ENCODE results near the gene ACADS.

Gene ACADS

DNA sequence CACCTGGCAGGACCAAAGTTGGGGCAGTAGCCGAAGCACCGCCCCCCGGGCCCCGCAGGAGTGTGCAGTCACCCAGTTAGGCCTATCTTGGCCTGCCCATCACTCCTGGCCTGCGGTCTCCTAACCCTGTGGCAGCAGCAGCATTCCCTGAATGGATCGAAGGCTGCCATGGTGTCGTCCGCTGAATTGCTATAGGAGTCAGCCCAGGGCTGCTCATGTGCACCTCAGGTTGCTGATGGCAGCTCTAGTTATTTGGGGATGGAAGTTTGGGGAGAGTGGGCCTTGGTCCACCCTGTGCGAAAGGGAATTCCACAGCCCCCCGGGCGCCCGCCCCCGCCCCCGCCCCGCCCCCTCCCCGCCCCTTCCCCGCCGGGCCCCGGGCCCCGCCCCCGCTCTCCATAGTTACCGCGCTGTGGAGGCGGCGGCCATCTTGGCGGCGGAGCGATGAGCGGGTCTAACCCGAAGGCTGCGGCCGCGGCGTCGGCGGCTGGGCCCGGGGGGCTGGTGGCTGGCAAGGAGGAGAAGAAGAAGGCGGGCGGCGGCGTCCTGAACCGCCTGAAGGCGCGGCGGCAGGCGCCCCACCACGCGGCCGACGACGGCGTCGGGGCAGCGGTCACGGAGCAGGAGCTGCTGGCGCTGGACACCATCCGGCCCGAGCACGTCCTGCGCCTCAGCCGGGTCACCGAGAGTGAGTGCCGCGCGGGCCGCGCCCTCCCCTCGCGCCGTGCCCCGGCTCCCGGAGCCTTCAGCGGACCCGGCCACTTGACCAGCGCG, 15.4 kb upstream of the ACADS start, which contains the start of gene UNC119B:
Gene UNC119B, plus strand, starts transcription at position 428 of the 774 bp plus-strand sequence. Its CDS starts 17 bp downstream, at position 445.
- peak; percentile 83 for DNase-seq
- Mint-ChIP-seq H3K9me3 (no peaks in the 10 kb centered on the region), H3K4me3 (peak within 1 kb of the TSS; percentile 83), H3K4me1 (peaks cover 42% of the 10 kb centered on the region), H3K27ac (peak within 1 kb of the TSS; percentile 75), H3K27me3 (no peaks in the 10 kb centered on the region), H3K36me3 (peaks cover 17% of the 10 kb centered on the region)
- CTCF ChIA-PET: interaction anchor here (0.9 to 5.5 kb wide), 7 partner anchors 10 to 128 kb away, joined by 3 to 50 read pairs (median 6); partner anchors contain the start of gene POP5

DNA sequence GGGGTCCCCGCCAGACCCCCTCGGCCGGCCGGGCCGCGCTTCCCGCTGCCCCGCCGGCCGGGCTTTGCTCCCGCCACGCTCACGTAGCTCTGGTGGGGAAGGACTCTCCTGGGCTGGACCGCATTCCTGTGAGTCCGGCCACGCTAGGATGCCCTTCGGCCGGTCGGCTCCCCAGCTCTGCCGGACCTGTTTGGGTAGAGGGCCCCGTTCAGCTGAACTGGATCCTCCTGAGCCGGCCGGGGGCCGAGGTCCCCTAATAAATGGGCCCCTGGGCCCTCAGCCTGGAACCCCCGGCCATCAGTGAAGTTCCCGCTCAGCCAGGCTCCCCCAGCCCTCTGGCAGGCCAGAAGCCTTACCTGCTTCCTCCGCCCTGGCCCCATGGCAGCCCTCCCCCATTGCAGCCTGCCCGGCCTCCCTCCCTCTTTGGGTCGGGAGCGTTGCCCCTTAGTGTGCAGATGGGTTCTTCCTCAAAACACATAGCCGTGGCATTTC, 14.8 kb upstream of the ACADS start:
- DNase-seq: peak; percentile 50

DNA sequence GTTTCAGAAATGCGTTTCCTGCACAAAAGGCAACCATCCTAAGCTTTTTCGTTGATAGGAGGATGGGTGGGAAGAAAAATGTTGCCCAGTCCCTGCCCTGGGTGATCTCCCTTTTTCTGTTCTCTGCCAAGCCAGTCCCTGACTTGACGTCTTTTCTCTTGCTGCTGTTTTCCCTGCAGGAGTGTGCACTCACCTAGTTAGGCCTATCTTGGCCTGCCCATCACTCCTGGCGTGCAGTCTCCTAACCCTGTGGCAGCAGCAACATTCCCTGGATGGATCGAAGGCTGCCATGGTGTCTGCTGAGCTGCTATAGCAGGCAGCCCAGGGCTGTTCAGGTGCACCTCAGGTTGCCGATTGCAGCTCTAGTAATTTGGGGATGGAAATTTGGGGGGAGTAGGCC, 14.2 kb upstream of the ACADS start:
- CTCF ChIA-PET: interaction anchor here (1.0 to 5.5 kb wide), 9 partner anchors 9 to 260 kb away, joined by 3 to 50 read pairs (median 4); partner anchors contain the start of gene POP5
- Mint-ChIP-seq H3K9me3 (no peaks in the 10 kb centered on the region), H3K27ac (peak overlapping the region; percentile 75), H3K4me1 (peaks cover 42% of the 10 kb centered on the region), H3K4me3 (peak overlapping the region; percentile 83), H3K27me3 (no peaks in the 10 kb centered on the region), H3K36me3 (peaks cover 21% of the 10 kb centered on the region)
- DNase-seq: no peak

More for the DNA sequence above, 14.8 kb upstream of the ACADS start:
- peak overlapping the region; percentile 83 for H3K4me3 Mint-ChIP-seq
- peaks cover 19% of the 10 kb centered on the region for H3K36me3 Mint-ChIP-seq
- H3K4me1 Mint-ChIP-seq: peaks cover 42% of the 10 kb centered on the region
- peak overlapping the region; percentile 75 for H3K27ac Mint-ChIP-seq
- no peaks in the 10 kb centered on the region for H3K9me3 Mint-ChIP-seq
- no peaks in the 10 kb centered on the region for H3K27me3 Mint-ChIP-seq
- CTCF ChIA-PET: interaction anchor here (1.1 to 5.5 kb wide), 8 partner anchors 10 to 261 kb away, joined by 3 to 50 read pairs (median 4); partner anchors contain the start of gene POP5

DNA sequence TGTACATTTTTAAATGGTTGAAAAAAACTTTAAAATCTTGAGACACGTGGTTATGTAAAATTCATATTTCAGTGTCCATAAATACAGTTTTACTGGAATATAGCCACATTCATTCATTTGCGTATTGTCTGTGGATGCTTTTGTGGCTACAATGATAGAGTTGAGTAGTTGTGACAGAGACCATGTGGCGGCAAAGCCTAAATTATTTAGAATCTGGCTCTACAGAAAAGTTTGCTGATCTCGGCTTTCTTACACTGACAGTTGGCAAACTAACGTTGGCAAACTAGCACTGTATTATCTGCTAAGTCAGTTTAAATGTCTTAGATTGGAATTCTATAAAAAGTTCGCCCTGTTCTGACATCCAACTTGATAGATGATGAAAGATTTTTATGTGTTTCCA, 13.0 kb upstream of the ACADS start:
- Mint-ChIP-seq H3K4me1 (peaks cover 42% of the 10 kb centered on the region), H3K4me3 (no peak overlapping the region), H3K9me3 (no peaks in the 10 kb centered on the region), H3K27ac (no peak overlapping the region), H3K36me3 (peaks cover 30% of the 10 kb centered on the region), H3K27me3 (no peaks in the 10 kb centered on the region)
- no peak for DNase-seq
- CTCF ChIA-PET: interaction anchor here (2.7 to 5.5 kb wide), 2 partner anchors 8 to 64 kb away, joined by 9 to 50 read pairs; no protein-coding TSS in a partner anchor

DNA sequence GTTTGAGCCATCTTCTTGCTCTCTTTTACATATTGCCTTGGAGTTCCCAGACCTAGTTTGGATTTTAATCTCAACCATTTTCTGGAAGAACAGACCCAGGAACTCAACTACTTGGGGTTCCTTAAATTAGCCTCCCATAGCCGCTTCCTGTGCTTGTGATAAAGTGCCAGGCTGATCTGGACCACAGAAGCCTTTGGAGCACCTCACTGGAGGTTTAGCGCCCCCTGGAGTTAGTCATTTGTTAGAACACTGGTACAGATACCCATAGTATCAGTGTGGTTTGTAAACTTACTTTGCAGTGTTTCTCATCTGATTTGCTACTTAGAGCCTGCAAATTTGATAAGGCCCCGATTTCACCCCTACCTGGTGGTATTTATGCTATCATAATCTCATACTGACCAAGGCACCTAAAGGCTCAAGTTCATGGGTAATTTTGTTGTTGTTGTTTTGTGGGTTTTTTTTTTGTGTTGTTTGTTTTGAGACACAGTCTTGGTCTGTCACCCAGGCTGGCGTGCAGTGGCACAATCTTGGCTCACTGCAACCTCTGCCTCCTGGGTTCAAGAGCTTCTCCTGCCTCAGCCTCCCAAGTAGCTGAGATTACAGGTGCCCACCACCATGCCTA, 11.7 kb upstream of the ACADS start:
- no peaks in the 10 kb centered on the region for H3K27me3 Mint-ChIP-seq
- H3K9me3 Mint-ChIP-seq: no peaks in the 10 kb centered on the region
- no peak overlapping the region for H3K27ac Mint-ChIP-seq
- no peak overlapping the region for H3K4me3 Mint-ChIP-seq
- peaks cover 51% of the 10 kb centered on the region for H3K4me1 Mint-ChIP-seq
- H3K36me3 Mint-ChIP-seq: peaks cover 37% of the 10 kb centered on the region
- CTCF ChIA-PET: interaction anchor here (0.8 to 3.3 kb wide), 5 partner anchors 11 to 258 kb away, joined by 3 to 34 read pairs (median 7); partner anchors contain the start of gene ACADS
- DNase-seq: peak; percentile 83

DNA sequence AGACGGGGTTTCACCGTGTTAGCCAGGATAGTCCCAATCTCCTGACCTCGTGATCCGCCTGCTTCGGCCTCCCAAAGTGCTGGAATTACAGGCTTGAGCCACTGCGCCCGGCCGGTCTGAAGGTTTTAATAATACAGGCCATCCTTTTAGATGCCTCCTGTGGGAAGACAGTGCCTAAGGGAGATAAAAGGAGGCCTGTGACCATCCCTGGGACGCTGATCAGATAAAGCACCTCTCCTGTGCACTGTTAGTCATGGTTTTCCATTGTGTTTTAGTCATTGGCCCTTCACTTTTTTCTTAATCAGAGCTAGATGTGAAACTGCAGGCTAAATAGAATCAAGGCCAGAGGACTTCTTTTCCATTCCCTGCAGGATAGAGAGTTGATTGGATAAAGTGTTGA, 7.6 kb upstream of the ACADS start:
- Mint-ChIP-seq H3K36me3 (peaks cover 66% of the 10 kb centered on the region), H3K4me1 (peaks cover 35% of the 10 kb centered on the region), H3K27ac (no peak overlapping the region), H3K4me3 (no peak overlapping the region), H3K27me3 (no peaks in the 10 kb centered on the region), H3K9me3 (no peaks in the 10 kb centered on the region)
- no peak for DNase-seq
- CTCF ChIA-PET: interaction anchor here (0.9 to 1.3 kb wide), 2 partner anchors 69 to 71 kb away, joined by 3 to 6 read pairs; no protein-coding TSS in a partner anchor

DNA sequence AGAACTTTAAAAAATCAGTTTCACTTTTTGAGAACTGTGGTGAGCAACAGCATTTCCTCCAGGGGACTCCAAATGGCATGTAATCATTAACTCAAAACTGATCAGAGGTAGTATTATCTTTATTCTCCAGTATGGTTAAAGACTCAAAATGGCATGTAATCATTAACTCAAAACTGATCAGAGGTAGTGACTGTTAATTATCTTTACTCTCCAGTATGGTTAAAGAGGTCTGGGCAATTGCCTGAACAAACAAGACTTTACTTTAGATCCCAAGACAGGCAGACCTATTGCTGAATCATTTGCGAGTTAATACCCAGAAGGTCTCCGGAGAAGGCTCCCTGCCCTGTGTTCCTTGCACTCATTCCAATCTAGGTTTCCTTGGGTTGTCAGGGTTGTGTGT, 6.6 kb upstream of the ACADS start:
- DNase-seq: no peak
- no peaks in the 10 kb centered on the region for H3K27me3 Mint-ChIP-seq
- no peaks in the 10 kb centered on the region for H3K9me3 Mint-ChIP-seq
- H3K27ac Mint-ChIP-seq: peak overlapping the region; percentile 1
- no peak overlapping the region for H3K4me3 Mint-ChIP-seq
- H3K4me1 Mint-ChIP-seq: peaks cover 27% of the 10 kb centered on the region
- peaks cover 63% of the 10 kb centered on the region for H3K36me3 Mint-ChIP-seq
- CTCF ChIA-PET: interaction anchor here (0.8 kb wide), 1 partner anchor 138 kb away, joined by 3 read pairs; the partner anchor contains the start of gene POP5

DNA sequence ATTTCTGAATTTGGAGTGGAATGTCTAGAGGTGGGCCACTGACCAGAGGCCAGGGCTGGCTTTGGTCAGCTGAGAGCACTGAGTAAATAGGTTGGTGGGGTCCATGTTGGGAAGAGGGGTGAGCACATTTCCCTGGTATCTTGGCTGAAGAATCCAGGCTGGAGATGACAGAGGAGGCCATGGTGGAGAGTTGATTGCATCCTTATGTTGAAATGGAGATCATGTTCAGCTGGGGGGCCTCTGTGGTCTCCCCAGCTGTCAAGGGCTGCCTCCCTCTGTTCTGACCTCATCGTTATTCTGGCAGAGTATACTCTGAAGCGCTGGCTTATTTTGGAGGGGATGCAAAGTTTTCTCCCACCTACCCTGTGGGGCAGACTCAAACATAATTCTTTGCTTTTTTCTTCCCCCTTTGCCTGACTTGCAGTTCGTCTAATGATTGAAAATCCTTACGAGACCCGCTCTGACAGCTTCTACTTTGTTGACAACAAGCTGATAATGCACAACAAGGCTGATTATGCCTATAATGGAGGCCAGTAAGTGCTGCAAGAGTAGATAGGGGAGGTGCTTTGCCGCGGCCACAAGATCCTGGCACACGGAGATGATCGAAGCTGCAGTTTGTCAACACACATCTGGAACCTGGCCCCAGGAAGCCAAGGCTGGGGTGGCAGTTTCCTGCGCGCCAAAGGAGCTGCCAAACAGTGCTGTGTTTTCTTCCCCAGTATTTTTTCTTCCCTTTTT, 6.0 kb upstream of the ACADS start:
- Mint-ChIP-seq H3K27me3 (no peaks in the 10 kb centered on the region), H3K9me3 (no peaks in the 10 kb centered on the region), H3K36me3 (peaks cover 65% of the 10 kb centered on the region), H3K4me3 (no peak overlapping the region), H3K27ac (peak overlapping the region; percentile 1), H3K4me1 (peaks cover 26% of the 10 kb centered on the region)
- DNase-seq: no peak
- CTCF ChIA-PET: interaction anchor here (0.8 to 2.3 kb wide), 6 partner anchors 8 to 252 kb away, joined by 3 to 9 read pairs (median 4); partner anchors contain the start of genes POP5 and UNC119B

DNA sequence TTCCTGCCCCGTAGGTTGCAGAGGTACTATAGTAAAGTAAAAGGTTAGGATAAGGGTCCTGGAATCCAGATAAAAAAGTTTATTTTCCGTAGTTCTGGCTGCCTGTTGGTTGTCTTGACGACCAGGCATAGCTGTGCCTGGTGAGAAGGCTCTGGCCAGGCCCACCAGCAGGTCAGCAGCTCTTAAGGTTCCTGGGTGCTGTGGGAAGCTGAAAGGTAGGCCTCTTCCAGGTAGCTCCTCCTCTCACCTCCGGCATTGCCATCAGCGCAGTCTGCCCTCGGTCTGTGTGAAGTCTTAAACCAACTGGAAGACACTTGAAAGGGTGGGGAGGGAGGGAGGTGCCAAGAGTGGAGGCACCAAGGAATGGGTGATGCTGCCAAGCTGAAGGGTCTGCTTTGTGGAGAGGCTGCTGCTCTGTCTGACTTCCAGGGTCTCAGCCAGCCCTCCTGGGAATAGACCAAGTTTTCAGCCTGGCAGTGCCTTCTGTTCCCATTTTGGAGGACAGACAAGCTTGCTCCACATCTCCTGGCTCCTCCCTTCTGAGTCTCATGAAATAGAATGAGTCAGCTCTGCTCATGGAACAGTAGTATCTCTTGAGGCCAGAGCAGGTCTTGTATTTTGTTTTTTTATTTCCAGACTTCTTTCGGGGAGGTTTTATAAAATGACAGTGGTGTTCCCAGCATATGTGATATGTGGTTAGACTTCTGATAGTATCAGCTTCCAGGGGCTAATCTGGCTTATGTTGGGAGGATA, 5.2 kb upstream of the ACADS start:
- H3K9me3 Mint-ChIP-seq: no peaks in the 10 kb centered on the region
- peaks cover 63% of the 10 kb centered on the region for H3K36me3 Mint-ChIP-seq
- no peak overlapping the region for H3K4me3 Mint-ChIP-seq
- peaks cover 32% of the 10 kb centered on the region for H3K4me1 Mint-ChIP-seq
- no peak for DNase-seq
- no peak overlapping the region for H3K27ac Mint-ChIP-seq
- H3K27me3 Mint-ChIP-seq: no peaks in the 10 kb centered on the region
- CTCF ChIA-PET: interaction anchor here (0.7 to 2.3 kb wide), 6 partner anchors 9 to 252 kb away, joined by 3 to 9 read pairs (median 4); partner anchors contain the start of gene UNC119B

DNA sequence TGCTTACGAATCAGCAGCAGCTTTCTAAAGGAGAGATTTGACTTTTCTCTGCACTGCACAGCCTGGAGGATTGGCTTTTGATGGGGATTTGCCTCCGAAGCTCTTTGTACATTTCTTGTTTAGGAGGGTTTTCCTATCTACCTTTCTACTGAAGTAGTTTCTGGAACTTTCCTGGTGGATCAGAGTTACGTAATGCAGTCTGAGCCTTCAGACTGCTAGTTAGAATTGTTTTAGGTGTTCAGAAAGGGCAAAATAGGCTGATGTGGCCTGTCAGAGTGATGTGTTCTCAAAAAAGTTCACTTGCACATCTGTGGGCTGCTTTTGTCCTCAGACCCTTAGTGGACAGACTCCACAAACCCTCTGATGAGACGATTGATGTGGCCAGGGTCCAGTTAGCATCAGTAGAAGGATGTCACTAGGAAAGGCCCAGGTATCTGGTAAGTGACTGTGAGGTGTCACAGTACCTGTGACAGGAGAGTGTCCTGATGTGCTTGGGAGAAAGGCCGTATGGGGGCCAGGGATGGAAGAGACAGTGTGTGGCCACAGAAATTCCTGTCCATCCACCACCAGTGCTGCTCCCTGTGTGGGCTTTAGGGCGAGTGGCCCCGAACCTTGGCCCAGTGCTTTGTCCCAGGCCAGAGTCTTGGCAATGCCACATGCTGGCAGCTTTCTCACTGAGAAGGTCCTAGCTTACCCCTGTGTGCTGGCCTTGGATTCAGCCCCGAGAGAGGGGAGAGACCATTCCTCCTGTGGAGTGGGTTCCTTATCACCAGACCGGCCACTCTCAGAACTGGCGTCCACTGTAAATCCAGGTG, 4.4 kb upstream of the ACADS start:
- Mint-ChIP-seq H3K9me3 (no peaks in the 10 kb centered on the region), H3K27me3 (no peaks in the 10 kb centered on the region), H3K4me1 (peaks cover 37% of the 10 kb centered on the region), H3K4me3 (no peak overlapping the region), H3K36me3 (peaks cover 62% of the 10 kb centered on the region), H3K27ac (no peak overlapping the region)
- CTCF ChIA-PET: interaction anchor here (0.7 to 2.3 kb wide), 6 partner anchors 10 to 223 kb away, joined by 3 to 9 read pairs (median 4); partner anchors contain the start of gene UNC119B
- DNase-seq: no peak

DNA sequence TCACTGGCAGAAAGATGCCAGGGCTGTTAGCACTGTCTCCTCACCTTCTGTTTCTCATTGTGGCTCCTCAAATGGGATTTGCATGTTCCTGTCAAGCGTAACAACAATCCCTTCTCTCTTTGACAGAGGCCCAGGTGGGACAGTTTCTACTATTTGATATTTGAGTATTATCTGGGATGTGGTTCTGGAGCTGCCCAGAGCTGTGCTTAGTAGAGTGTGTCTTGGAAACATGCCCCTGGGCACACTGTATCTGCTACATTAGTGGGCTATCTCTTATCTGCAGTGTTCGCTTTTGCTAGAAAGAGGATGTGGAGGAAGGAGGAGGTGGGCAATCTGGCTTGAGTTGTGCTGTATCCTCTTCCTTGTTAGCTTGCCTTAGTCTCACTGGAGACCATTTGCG, 3.8 kb upstream of the ACADS start:
- Mint-ChIP-seq H3K4me1 (peaks cover 44% of the 10 kb centered on the region), H3K9me3 (no peaks in the 10 kb centered on the region), H3K36me3 (peaks cover 55% of the 10 kb centered on the region), H3K4me3 (no peak overlapping the region), H3K27me3 (no peaks in the 10 kb centered on the region), H3K27ac (no peak overlapping the region)
- DNase-seq: no peak
- CTCF ChIA-PET: interaction anchor here (1.2 to 2.3 kb wide), 3 partner anchors 11 to 75 kb away, joined by 3 to 9 read pairs (median 5); partner anchors contain the start of gene UNC119B

DNA sequence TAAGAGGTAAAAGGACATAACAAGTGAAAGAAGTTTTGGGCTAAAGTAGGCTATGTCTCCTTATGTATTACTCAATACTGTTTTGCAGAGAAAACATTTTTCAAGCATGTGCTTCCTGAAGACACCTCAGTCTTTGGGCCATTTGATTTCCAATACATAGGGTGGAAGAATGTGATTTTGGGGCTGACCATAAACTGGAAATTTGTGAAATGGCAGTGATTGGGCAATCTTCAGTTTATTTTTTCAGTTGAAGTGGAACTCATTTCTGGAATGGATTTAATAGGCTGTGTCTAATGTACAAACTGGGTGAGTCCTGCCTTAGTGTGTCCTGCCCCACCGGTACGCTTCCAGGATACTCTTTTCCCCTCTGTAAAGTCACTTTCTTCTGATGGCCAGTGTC, 2.8 kb upstream of the ACADS start:
- Mint-ChIP-seq H3K4me1 (peaks cover 45% of the 10 kb centered on the region), H3K4me3 (no peak overlapping the region), H3K36me3 (peaks cover 50% of the 10 kb centered on the region), H3K27me3 (no peaks in the 10 kb centered on the region), H3K27ac (no peak overlapping the region), H3K9me3 (no peaks in the 10 kb centered on the region)
- CTCF ChIA-PET: interaction anchor here (1.2 kb wide), 1 partner anchor 76 kb away, joined by 3 read pairs; no protein-coding TSS in a partner anchor
- DNase-seq: no peak

Measured in activated naive CD4-positive, alpha-beta T cell treated with anti-CD3 and anti-CD28 coated beads, Interleukin-2, amount 10 ng/mL, durations not matched to agents 7 days and 5 days (primary cell).